NCI-H1930 (cell line): ENCODE results near the gene MAPK14.
"Not testable (repeated sequence)": the region's sequence is repeated elsewhere in the genome, so short reads cannot be mapped to it uniquely, and the experiment has no call there.

Experiments used
- DNase-seq, 2 experiments: peaks; one replicate each; lab custom pipeline; 2025; lab: John Stamatoyannopoulos, UW

Gene MAPK14

DNA sequence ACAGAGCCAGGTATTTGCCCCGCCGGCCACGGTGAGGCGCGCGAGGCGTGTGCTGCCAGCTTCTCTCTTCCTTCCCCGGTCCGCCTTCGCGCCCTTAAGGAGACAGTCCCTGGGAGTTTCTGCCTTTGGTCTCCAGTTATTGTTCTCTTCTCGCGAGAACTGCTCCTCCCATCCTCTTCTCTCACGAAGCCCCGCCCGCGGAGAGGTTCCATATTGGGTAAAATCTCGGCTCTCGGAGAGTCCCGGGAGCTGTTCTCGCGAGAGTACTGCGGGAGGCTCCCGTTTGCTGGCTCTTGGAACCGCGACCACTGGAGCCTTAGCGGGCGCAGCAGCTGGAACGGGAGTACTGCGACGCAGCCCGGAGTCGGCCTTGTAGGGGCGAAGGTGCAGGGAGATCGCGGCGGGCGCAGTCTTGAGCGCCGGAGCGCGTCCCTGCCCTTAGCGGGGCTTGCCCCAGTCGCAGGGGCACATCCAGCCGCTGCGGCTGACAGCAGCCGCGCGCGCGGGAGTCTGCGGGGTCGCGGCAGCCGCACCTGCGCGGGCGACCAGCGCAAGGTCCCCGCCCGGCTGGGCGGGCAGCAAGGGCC lies at the start of gene MAPK14:
Gene MAPK14, plus strand, starts transcription at position 308 of the 587 bp plus-strand sequence. CDS start 350 bp downstream, outside the sequence.
- DNase-seq = peak; percentile 99 to 100

GRCh38 chr6:35980126-35980525 lies 47.5 kb upstream of the MAPK14 start:
- not testable (repeated sequence) for DNase-seq

DNA sequence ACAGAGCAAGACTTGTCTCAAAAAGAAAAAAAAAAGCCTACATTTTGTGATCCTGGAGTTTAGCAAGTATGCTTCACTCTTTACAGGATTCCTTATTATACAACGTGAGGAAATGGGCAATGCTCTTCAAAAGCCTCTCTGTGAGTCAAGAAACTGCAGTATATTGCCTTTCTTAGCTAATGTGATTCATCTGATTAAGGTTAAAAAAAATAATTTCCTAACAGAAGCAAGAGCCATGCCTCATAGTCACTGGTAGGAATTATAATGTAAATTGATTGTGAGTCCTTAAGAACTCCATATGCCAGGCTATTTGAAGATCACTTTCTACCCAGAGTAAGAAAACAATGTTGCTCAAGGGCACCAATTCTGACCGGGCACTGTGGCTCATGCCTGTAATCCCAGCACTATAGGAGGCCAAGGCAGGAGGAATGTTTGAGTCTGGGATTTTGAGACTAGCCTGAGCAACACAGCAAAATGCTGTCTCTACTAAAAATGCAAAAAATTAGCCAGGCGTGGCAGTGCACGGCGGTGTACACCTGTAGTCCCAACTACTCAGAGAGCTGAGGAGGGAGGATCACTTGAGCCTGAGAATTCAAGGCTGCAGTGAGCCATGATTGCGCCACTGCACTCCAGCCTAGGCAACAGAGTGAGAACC lies 46.5 kb upstream of the MAPK14 start:
- DNase-seq = no peak

DNA sequence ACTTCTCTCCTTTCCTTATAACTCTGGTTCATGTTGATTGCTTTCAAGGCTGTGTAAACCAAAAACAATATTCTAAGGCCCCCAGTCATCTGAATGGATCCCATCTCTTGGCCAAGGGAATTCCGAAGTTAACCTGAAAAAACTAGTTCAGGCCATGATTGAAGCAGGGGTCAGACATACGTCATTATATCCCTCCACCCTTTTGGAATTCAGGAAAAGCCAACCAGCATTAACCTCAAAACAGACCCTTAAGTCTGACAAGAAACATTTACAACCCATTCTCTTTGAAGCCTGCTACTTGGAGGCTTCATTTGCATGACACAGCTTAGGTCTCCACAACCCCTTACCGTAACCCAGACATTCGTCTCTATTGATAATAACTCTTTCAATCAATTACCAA lies 42.9 kb upstream of the MAPK14 start:
- no peak for DNase-seq

GRCh38 chr6:35988047-35988446 lies 39.6 kb upstream of the MAPK14 start:
- not testable (repeated sequence) for DNase-seq

DNA sequence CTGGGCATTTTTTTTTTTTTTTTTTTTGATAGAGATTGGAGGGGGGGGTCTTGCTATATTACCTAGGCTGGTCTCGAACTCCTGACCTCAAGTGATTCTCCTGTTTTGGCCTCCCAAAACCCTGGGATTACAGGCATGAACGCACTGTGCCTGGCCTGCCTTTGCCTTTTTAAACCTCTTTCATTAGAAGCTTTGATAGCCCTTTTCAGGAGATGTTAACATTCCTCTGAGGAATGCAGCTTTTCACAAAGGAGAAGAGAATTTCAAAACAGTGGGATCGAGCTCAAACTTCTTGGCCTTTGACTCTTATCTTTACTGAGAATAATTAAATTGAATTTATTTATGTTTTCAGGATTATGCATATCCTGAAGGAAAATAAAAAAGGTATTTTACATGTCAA lies 34.5 kb upstream of the MAPK14 start:
- no peak for DNase-seq

- no peak for DNase-seq
These were observed 27.2 kb upstream of the MAPK14 start for GRCh38 chr6:36000451-36000850.

DNA sequence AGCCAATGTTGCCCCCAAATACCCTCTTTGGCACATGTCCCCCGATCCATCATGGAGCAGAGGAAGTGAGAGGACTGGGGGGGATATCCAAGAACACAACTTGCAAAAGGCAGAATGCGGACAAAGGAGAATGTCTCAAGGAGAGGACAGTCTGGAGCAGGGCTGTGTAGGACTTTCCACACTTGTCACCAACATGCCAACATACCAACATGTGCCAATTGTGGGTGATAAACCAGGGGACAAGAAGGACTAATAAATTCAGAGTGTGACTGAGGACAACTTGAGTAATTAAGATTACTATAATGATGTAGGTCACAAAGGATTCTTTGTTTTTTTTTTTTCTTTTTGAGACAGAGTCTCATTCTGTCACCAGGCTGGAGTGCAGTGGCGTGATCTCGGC lies 11.9 kb upstream of the MAPK14 start:
- no peak for DNase-seq

- DNase-seq = no peak
These were observed 9.3 kb upstream of the MAPK14 start for GRCh38 chr6:36018339-36018738.

- no peak for DNase-seq
These were observed 8.4 kb upstream of the MAPK14 start for GRCh38 chr6:36019167-36019566.

DNA sequence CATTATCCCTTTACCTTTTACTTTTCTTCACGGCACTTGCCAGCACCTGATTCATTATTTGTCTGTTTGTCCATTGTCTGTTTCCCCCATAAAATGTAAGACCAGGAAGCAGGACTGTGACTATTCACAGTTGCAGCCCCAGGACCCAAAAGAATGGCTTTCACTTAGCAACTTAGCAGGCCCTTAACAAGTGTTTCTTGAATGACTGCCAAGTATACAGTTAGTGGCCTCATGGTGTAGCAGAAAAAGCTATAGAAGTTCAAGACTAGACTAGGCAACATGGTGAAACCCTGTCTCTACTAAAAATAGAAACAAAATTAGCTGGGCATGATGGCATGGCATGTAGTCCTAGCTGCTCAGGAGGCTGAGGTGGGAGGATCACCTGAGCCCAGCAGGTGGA lies 7.5 kb upstream of the MAPK14 start:
- DNase-seq = no peak

DNA sequence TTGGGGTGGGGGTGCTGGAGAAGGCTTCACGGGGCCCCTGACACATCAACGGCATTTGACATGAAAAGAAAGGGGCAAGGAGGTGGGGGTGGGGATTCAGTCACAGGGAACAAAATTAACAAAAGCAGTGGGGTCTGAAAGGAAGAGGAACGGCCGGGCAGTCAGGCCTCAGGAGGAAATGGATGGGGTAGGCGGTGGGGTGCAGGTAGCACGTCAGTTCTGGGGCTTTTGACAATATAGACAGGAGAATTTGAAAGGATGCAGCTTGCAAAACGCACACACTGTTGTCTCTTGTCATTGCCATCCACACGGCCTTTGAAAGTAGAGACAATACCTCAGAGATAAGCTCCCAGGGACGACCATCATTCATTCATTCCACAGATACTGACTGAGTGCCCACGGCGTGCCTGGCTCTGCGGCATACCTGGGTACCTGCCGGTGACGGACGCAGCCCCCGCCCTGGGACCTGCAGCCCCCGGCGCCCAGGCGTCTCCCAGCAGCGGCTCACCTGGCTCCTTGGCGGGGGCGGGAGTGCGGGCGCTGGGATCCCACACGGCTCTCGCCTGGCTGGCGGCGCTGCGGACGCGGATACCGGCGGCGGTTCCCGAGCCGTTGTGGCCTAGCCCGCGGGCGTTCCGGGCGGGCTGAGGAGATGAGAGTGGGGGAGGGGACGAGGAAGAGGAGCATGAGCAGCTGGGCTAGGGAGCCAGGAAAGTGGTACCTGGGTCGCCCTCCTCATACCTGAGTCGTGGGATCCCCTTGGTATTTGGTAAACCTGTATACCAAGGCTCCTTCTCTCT lies 3.4 kb upstream of the MAPK14 start, which contains the start of gene SLC26A8:
Gene SLC26A8, minus strand, starts transcription at position 646 of the 800 bp plus-strand sequence. CDS start 4,934 bp downstream, outside the sequence.
- no peak for DNase-seq

DNA sequence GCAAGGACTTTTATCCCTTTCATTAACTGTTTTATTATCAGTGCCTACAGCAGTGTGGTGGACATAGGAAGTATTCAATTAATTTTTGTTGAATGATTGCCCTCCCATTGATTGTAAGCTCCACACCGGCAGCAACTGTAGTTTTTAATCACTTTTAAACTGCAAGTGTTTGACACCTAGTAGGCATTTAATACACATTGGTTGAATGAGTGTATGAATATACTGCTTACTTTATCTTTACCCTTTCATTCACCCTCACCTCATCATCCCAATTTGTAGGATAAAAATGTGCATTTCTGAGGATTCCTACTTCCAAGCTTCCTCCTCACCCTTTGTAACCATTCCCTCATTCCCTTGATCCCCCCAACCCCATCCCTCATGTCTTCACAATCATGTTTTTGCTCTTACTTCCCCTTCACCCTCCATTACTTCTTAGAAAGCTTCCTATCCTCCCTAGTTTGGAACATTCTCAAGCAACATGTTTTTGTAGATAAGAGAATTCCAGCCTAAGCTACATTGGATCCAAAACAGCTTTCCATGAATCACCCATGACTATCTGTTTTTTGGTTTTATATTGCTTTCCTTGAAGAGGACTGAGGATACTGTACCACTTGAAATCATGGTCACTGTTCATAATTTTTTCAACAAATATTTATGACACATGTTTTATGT lies 2.2 kb upstream of the MAPK14 start:
- DNase-seq = no peak

DNA sequence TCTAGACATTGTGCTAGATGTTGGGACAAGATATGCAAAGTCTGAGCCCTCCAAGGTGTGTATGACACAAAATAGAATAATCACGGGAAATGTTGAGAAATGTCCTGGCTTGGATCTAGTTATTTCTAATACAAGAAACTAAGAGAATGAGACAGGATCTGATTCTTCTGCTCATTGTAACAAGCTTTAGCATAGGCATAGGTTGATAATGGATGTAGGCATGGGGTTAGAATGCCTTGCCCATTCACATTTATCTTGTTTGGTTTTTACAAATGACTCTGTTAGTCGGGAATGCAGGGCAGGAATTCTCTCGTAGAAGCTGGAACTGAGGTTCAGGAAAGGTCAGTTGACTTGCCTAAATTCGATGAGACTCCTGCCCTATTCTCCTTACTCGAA lies 1.7 kb upstream of the MAPK14 start:
- no peak for DNase-seq

- DNase-seq = peak; percentile 6 to 36
These were observed 674 bp downstream of the MAPK14 start for GRCh38 chr6:36028088-36028876.

GRCh38 chr6:36028877-36029324 lies 1.3 kb downstream of the MAPK14 start:
- DNase-seq = peak; percentile 1 to 17

DNA sequence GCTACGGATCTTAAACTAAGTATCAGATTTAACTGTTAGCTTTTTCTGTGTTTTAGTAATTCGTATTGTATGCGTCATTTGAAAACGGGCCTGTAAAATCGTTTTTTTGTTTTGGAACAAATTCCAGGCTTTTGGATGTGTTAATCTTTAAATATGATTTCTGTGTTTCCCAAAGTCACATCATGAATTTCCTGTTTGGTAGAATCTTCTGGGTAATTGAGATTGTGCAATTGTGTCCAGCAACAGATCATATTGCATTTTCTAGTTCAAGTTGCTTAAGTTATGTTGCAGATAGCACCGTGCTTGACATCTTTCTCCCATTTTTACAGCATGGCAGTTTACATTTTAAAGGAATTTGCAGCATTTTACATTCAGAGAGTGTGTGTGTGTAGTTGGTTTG lies 1.9 kb downstream of the MAPK14 start:
- no peak for DNase-seq

GRCh38 chr6:36032261-36032660 lies 4.7 kb downstream of the MAPK14 start:
- no peak for DNase-seq

- not testable (repeated sequence) for DNase-seq
These were observed 5.5 kb downstream of the MAPK14 start for GRCh38 chr6:36033144-36033543.

- no peak for DNase-seq
These were observed 6.3 kb downstream of the MAPK14 start for GRCh38 chr6:36033935-36034334.

GRCh38 chr6:36034441-36034840 lies 6.8 kb downstream of the MAPK14 start:
- DNase-seq = no peak
